GM18517 (cell line): Measurements from ENCODE around the gene CLSTN1.

Source experiments
- ATAC-seq: cut with Tn5 transposase; IDR thresholded peaks from one replicate; pipeline ENCODE4 v1.9.1; 2021; ENCODE audit warnings: mild to moderate bottlenecking, moderate library complexity; ENCODE audit not compliant: unreplicated experiment

Gene CLSTN1

DNA sequence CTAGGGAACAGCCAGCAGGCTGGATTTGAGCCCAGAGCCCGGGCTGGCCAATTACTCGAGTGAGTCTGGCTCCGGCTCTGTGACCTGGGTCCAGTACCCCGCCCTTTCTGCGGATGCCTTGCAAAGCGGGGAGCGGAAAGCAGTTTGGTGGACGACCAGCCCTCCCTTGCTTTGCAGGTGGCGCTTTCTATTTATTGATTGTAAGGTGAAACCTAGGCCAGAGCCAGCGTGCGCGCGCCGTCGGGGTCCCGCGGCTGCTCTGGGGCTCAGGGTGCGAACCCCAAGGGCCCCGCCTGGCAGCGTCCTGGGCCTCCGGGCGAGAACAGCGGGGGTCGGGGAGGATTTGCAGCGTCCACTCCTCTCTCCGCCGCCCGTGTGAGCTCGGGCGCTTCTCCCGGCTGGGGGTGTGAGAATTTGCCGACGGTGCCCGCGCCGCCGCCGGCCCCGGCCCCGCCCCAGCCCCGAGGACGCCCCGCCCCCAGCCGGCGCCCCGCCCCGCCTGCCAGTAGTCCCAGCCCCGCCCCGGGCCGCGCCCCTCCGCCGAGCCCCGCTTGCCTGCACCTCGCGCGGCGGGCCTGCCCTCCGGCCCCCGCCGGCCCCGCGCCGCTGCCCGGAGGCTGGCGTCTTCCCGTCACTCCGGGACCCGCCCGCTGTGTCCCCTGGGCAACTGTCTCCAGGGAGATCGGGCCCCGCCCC lies 134.6 kb downstream of the CLSTN1 start:
- peak; percentile 51 for ATAC-seq

GRCh38 chr1:9688599-9688998 lies 135.2 kb downstream of the CLSTN1 start:
- no peak for ATAC-seq

GRCh38 chr1:9687874-9688582 lies 135.7 kb downstream of the CLSTN1 start:
- no peak for ATAC-seq

- ATAC-seq: no peak
These were observed 136.5 kb downstream of the CLSTN1 start for GRCh38 chr1:9687120-9687873.

- ATAC-seq: no peak
These were observed 139.0 kb downstream of the CLSTN1 start for GRCh38 chr1:9684801-9685200.

DNA sequence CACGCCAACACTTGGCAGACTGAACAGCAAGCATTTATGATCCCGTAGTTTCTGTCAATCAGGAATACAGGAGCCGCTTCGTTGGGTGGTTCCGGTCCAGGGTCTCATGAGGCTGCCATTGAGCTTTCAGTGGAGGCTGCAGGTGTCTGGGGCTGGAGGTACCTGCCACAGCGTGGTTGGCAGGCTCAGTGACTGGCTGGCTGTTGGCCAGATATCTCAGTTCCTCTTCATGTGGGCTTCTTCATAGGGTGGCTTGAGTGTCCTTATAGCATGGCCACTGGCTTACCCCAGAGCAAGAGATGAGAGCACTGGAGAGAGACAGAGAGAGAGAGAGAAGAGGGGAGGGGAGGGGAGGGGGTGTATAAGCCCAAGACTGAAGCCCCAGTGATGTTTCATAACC lies 142.9 kb downstream of the CLSTN1 start:
- no peak for ATAC-seq

DNA sequence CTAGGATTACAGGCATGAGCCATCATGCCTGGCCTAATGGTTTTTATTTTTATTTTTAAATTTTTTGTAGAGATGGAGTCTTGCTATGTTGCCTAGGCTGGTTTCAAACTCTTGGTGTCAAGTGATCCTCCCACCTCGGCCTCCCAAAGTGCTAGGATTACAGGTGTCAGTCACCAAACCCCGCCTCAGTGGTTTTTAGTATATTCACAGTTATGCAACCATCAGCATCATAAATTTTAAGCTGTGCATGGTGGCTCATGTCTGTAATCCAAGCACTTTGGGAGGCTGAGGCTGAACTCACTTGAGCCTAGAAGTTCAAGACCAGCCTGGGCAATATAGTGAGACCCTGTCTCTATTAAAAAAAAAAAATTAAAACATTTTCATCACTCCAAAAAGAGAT lies 143.7 kb downstream of the CLSTN1 start:
- no peak for ATAC-seq
